Measurements from ENCODE around the gene SESN3. TPM values are rescaled to one million over a fixed set of nuclear protein-coding genes. Genes with fewer than 3 reads are reported as not detected.
"Not testable (repeated sequence)": the region's sequence is repeated elsewhere in the genome, so short reads cannot be mapped to it uniquely, and the experiment has no call there.

The SESN3 gene
- total RNA-seq, 1 experiment from 2014 or later, result 4.9 TPM

DNA sequence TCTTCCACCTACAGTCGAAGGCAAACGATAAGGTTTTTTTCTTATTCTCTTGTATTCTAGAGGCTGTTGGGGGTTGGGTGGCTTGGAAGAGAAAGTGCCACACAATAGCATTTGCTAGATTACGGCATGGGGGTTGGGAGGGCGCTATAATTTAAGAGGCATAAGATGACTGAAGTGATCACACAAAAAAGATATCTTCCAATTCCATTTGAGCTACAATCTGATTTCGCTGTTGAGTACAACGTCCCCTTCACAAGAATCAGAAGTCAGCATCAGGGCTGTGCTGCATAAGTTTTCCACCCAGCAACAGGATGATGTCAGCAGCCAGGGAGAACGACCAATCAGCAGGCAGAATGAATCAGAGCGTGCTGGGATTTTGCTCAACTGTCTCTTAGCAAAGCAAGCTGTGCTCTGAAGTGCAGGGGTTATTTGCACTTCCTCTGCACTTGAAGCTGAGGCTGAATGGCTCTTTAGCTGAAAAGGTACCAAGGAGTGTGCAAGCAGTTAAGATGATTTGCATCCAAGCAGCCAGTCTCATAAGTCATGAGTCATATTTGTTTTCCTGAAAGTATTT is 23.2 kb upstream of the SESN3 start:
- peak; percentile 87 for DNase-seq (ENCODE audit: low spot score)
- no peaks in the 10 kb centered on the region for H3K36me3 ChIP-seq (ENCODE audit: insufficient read depth, low read length, poor library complexity, severe bottlenecking)
- peaks cover 4% of the 10 kb centered on the region for H3K4me1 ChIP-seq (ENCODE audit: insufficient read depth, low read length, poor library complexity, severe bottlenecking)
- no TSS peak for BruUV-seq (replicated peaks)
- CTCF ChIA-PET, result no interaction called here
- no peaks in the 10 kb centered on the region for H3K9me3 ChIP-seq (ENCODE audit: low read depth, low read length, poor library complexity, severe bottlenecking)
- H3K27ac ChIP-seq (ENCODE audit: low read depth, low read length, poor library complexity, severe bottlenecking), result no peak overlapping the region
- peak overlapping the region; percentile 9 for H3K4me3 ChIP-seq (ENCODE audit: low read depth, low read length, poor library complexity, severe bottlenecking)
- intact Hi-C loops (cut with micrococcal nuclease; ENCODE audit: unreplicated experiment), result no loop called here
- TF ChIP-seq EZH2 (IDR thresholded peaks at IDR 0.05; ENCODE audit: borderline replicate concordance, low read depth, low read length, poor library complexity, severe bottlenecking), result no peak
- TF ChIP-seq, protein P1, sequence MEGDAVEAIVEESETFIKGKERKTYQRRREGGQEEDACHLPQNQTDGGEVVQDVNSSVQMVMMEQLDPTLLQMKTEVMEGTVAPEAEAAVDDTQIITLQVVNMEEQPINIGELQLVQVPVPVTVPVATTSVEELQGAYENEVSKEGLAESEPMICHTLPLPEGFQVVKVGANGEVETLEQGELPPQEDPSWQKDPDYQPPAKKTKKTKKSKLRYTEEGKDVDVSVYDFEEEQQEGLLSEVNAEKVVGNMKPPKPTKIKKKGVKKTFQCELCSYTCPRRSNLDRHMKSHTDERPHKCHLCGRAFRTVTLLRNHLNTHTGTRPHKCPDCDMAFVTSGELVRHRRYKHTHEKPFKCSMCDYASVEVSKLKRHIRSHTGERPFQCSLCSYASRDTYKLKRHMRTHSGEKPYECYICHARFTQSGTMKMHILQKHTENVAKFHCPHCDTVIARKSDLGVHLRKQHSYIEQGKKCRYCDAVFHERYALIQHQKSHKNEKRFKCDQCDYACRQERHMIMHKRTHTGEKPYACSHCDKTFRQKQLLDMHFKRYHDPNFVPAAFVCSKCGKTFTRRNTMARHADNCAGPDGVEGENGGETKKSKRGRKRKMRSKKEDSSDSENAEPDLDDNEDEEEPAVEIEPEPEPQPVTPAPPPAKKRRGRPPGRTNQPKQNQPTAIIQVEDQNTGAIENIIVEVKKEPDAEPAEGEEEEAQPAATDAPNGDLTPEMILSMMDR (conservative IDR thresholded peaks at IDR 0.05; ENCODE audit: low read depth, low read length), result no peak
- POLR2A ChIA-PET (ENCODE audit: low non-redundant PET), result no interaction called here
- H3K27me3 ChIP-seq (replicated peaks; ENCODE audit: insufficient read depth, low read depth, low read length, poor library complexity), result peaks cover 4% of the 10 kb centered on the region

DNA sequence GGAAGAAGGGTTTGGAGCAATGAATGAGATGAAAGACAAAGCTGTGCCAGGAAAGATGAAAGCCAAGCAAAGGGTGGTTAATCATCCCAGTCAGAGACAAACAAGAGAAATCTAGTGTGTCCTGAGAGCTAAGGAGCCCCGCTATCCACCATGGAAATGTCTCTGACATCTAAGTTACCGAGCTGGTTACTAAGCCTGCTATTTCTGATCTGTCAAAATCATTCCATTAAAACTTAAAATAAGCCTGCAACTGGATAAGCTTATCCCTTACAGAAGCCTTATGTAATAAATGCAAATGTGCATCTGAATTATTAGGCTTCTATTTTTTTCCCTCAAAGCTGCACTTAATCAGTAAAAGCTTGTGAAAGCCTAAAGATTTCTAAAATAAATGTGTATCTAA is 22.1 kb upstream of the SESN3 start:
- BruUV-seq (replicated peaks), result no TSS peak
- intact Hi-C loops (cut with micrococcal nuclease; ENCODE audit: unreplicated experiment), result no loop called here
- H3K4me1 ChIP-seq (ENCODE audit: insufficient read depth, low read length, poor library complexity, severe bottlenecking), result peaks cover 4% of the 10 kb centered on the region
- no peak overlapping the region for H3K27ac ChIP-seq (ENCODE audit: low read depth, low read length, poor library complexity, severe bottlenecking)
- DNase-seq (ENCODE audit: low spot score), result no peak
- no peaks in the 10 kb centered on the region for H3K36me3 ChIP-seq (ENCODE audit: insufficient read depth, low read length, poor library complexity, severe bottlenecking)
- H3K9me3 ChIP-seq (ENCODE audit: low read depth, low read length, poor library complexity, severe bottlenecking), result no peaks in the 10 kb centered on the region
- ChIA-PET CTCF (no interaction called here), POLR2A (ENCODE audit: low non-redundant PET) (no interaction called here)
- TF ChIP-seq EZH2 (IDR thresholded peaks at IDR 0.05; ENCODE audit: borderline replicate concordance, low read depth, low read length, poor library complexity, severe bottlenecking), result no peak
- TF ChIP-seq, protein P1 (conservative IDR thresholded peaks at IDR 0.05; ENCODE audit: low read depth, low read length), result no peak
- peaks cover 4% of the 10 kb centered on the region for H3K27me3 ChIP-seq (replicated peaks; ENCODE audit: insufficient read depth, low read depth, low read length, poor library complexity)
- H3K4me3 ChIP-seq (ENCODE audit: low read depth, low read length, poor library complexity, severe bottlenecking), result no peak overlapping the region

DNA sequence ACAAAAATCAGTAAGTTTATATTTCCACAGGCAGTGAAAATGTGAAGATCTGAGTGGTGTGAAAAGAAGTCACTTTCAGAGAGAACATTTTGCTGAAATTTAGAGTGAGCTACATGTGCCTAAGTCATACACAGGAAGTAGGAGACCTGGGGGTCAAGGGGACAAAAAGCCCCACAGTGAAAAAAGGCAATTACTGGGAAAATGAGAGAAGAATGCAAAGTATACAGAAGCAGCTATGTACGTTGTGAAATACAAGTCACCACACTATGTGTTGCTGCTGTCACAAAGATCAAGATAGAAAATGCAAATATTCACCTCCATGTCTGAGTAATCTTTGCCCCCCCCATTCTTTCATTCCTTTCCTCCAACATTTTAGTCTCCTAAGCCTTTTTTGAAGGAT is 21.6 kb upstream of the SESN3 start:
- DNase-seq (ENCODE audit: low spot score), result no peak
- Histone ChIP-seq H3K4me3 (ENCODE audit: low read depth, low read length, poor library complexity, severe bottlenecking) (no peak overlapping the region), H3K27me3 (replicated peaks; ENCODE audit: insufficient read depth, low read depth, low read length, poor library complexity) (peaks cover 4% of the 10 kb centered on the region), H3K9me3 (ENCODE audit: low read depth, low read length, poor library complexity, severe bottlenecking) (no peaks in the 10 kb centered on the region), H3K27ac (ENCODE audit: low read depth, low read length, poor library complexity, severe bottlenecking) (no peak overlapping the region), H3K36me3 (ENCODE audit: insufficient read depth, low read length, poor library complexity, severe bottlenecking) (no peaks in the 10 kb centered on the region), H3K4me1 (ENCODE audit: insufficient read depth, low read length, poor library complexity, severe bottlenecking) (peaks cover 4% of the 10 kb centered on the region)
- intact Hi-C loops (cut with micrococcal nuclease; ENCODE audit: unreplicated experiment), result no loop called here
- TF ChIP-seq, protein P1 (conservative IDR thresholded peaks at IDR 0.05; ENCODE audit: low read depth, low read length), result no peak
- no TSS peak for BruUV-seq (replicated peaks)
- ChIA-PET POLR2A (ENCODE audit: low non-redundant PET) (no interaction called here), CTCF (no interaction called here)

DNA sequence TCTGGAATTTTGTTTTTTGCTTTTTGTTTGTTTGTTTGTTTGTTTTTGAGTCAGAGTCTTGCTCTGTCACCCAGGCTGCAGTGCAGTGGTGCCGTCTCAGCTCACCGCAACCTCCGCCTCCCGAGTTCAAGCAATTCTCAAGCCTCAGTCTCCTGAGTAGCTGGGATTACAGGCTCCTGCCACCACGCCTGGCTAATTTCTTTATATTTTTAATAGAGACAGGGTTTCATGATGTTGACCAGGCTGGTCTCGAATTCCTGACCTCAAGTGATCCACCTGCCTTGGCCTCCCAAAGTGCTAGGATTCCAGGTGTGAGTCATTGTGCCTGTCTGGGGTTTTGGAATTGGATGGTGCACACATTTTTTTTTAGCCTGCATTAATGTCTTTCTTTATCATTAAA is 20.9 kb upstream of the SESN3 start:
- H3K9me3 ChIP-seq (ENCODE audit: low read depth, low read length, poor library complexity, severe bottlenecking); DNase-seq (ENCODE audit: low spot score); H3K4me3 ChIP-seq (ENCODE audit: low read depth, low read length, poor library complexity, severe bottlenecking); H3K36me3 ChIP-seq (ENCODE audit: insufficient read depth, low read length, poor library complexity, severe bottlenecking); intact Hi-C loops (cut with micrococcal nuclease; ENCODE audit: unreplicated experiment); CTCF ChIA-PET; BruUV-seq (replicated peaks); POLR2A ChIA-PET (ENCODE audit: low non-redundant PET); H3K27me3 ChIP-seq (replicated peaks; ENCODE audit: insufficient read depth, low read depth, low read length, poor library complexity); H3K27ac ChIP-seq (ENCODE audit: low read depth, low read length, poor library complexity, severe bottlenecking); H3K4me1 ChIP-seq (ENCODE audit: insufficient read depth, low read length, poor library complexity, severe bottlenecking): not testable (repeated sequence)

All from A673 (cell line).